ENCODE data around the gene ZC3H18. TPM values are rescaled to one million over a fixed set of nuclear protein-coding genes. Genes with fewer than 3 reads are reported as not detected.

The ZC3H18 gene
- total RNA-seq, 1 experiment from 2014 or later = 76.4 TPM

DNA sequence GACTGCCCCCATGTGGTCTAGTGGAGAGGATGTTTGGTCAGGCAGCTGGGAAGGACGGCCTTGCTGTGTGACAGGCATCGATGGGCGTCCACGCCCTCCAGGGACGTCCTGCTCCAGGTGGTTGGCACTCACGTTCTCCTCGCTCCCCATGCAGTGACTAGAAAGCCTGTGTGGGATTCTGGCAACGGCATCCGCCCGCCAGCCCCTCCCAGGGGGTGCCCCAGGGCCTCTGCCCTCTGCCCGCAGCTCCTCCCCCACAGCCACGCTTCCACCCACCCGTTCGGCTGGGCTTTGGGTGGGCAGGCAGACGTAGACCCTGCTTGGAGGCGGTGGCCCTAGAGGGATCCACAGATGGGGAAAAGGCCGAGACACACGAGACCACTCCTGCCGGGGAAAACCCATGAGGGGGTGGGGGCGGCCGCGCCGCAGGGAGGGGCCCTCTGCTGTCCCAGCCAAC lies 63.5 kb downstream of the ZC3H18 start:
- H3K79me2 ChIP-seq (ENCODE audit: low read depth) = no peaks in the 10 kb centered on the region
- TF ChIP-seq, protein P1, sequence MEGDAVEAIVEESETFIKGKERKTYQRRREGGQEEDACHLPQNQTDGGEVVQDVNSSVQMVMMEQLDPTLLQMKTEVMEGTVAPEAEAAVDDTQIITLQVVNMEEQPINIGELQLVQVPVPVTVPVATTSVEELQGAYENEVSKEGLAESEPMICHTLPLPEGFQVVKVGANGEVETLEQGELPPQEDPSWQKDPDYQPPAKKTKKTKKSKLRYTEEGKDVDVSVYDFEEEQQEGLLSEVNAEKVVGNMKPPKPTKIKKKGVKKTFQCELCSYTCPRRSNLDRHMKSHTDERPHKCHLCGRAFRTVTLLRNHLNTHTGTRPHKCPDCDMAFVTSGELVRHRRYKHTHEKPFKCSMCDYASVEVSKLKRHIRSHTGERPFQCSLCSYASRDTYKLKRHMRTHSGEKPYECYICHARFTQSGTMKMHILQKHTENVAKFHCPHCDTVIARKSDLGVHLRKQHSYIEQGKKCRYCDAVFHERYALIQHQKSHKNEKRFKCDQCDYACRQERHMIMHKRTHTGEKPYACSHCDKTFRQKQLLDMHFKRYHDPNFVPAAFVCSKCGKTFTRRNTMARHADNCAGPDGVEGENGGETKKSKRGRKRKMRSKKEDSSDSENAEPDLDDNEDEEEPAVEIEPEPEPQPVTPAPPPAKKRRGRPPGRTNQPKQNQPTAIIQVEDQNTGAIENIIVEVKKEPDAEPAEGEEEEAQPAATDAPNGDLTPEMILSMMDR (conservative IDR thresholded peaks at IDR 0.05) = no peak; the same call in 1 of the 2 replicates
- no peak for TF ChIP-seq EZH2 (IDR thresholded peaks at IDR 0.05; ENCODE audit: low read depth)
- no peak overlapping the region for H3K27ac ChIP-seq
- POLR2A ChIA-PET (ENCODE audit: unreplicated experiment) = no interaction called here
- H4K20me1 ChIP-seq (ENCODE audit: insufficient read depth) = no peaks in the 10 kb centered on the region
- H3K27me3 ChIP-seq (ENCODE audit: insufficient read depth, low read depth) = no peaks in the 10 kb centered on the region
- no peak for DNase-seq
- no peak overlapping the region for H3K4me3 ChIP-seq
- H3F3A ChIP-seq (ENCODE audit: insufficient read depth, low read depth) = 0 out of 2 replicates have a peak, but pooled peaks cover 3% of the 10 kb centered on the region
- BruUV-seq (replicated peaks) = no TSS peak
- no peaks in the 10 kb centered on the region for H3K36me3 ChIP-seq (ENCODE audit: low read depth)
- H3K9me2 ChIP-seq (ENCODE audit: insufficient read depth) = no peaks in the 10 kb centered on the region
- CTCF ChIA-PET = no interaction called here
- H3K9me3 ChIP-seq (ENCODE audit: insufficient read depth, low read depth) = no peaks in the 10 kb centered on the region
- intact Hi-C loops (cut with micrococcal nuclease; ENCODE audit: unreplicated experiment) = no loop called here
- no peaks in the 10 kb centered on the region for H3K4me1 ChIP-seq (replicated peaks; ENCODE audit: insufficient read depth)
- H2AFZ ChIP-seq = no peak overlapping the region
- H3K4me2 ChIP-seq = no peak overlapping the region

DNA sequence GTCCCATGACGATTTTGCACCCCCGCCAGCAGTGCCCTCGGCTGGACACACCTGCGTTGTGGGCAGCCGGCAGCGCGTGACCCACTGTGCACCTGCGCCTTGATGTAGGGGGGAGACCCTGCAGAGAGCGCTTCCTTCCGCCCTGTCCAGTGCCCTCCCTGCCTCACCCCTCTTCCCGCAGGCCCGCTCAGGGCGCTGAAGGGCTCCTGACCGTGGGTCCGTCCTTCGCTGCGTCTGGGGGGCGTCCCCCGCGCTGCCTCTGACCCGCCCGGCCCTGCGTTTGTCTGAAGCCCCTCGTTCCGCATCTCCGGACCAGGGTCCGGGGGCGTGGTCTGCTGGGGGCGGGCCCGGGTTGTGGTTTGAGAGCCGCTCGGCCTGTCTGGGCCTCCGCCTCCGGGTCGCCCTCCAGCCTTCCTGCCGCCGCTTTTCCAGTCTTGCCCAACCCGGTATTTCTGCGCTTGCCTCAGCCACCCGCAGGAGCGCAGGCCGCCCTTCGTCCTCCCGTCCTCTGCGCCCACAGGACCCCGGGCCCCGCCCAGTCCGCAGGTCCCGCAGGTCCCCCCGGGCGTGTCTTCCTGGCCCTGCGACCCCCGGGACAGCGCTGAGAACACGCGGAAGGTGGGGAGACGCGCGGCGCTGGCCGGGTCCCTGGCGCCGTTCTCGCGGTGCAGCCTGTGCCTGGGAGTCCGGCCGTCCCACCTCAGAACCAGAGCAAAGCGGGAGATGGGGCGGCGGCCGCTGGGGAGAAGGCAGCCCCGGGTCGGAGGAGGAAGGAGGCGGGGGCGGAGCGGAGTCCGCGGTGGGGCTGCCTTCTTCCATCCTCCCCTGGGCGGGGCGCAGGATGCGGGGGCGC lies 64.2 kb downstream of the ZC3H18 start:
- Histone ChIP-seq H3K9me3 (ENCODE audit: insufficient read depth, low read depth) (no peaks in the 10 kb centered on the region), H3K4me2 (no peak overlapping the region), H3K27me3 (ENCODE audit: insufficient read depth, low read depth) (no peaks in the 10 kb centered on the region), H3K79me2 (ENCODE audit: low read depth) (no peaks in the 10 kb centered on the region), H4K20me1 (ENCODE audit: insufficient read depth) (no peaks in the 10 kb centered on the region), H3F3A (ENCODE audit: insufficient read depth, low read depth) (0 out of 2 replicates have a peak, but pooled peaks cover 3% of the 10 kb centered on the region), H3K36me3 (ENCODE audit: low read depth) (no peaks in the 10 kb centered on the region), H2AFZ (no peak overlapping the region), H3K9me2 (ENCODE audit: insufficient read depth) (no peaks in the 10 kb centered on the region), H3K4me3 (no peak overlapping the region), H3K4me1 (replicated peaks; ENCODE audit: insufficient read depth) (no peaks in the 10 kb centered on the region), H3K27ac (no peak overlapping the region)
- BruUV-seq (replicated peaks) = no TSS peak
- intact Hi-C loops (cut with micrococcal nuclease; ENCODE audit: unreplicated experiment) = no loop called here
- ChIA-PET CTCF (no interaction called here), POLR2A (ENCODE audit: unreplicated experiment) (no interaction called here)
- no peak for DNase-seq
- TF ChIP-seq EZH2 (IDR thresholded peaks at IDR 0.05; ENCODE audit: low read depth) = no peak
- TF ChIP-seq, protein P1 (conservative IDR thresholded peaks at IDR 0.05) = no peak

DNA sequence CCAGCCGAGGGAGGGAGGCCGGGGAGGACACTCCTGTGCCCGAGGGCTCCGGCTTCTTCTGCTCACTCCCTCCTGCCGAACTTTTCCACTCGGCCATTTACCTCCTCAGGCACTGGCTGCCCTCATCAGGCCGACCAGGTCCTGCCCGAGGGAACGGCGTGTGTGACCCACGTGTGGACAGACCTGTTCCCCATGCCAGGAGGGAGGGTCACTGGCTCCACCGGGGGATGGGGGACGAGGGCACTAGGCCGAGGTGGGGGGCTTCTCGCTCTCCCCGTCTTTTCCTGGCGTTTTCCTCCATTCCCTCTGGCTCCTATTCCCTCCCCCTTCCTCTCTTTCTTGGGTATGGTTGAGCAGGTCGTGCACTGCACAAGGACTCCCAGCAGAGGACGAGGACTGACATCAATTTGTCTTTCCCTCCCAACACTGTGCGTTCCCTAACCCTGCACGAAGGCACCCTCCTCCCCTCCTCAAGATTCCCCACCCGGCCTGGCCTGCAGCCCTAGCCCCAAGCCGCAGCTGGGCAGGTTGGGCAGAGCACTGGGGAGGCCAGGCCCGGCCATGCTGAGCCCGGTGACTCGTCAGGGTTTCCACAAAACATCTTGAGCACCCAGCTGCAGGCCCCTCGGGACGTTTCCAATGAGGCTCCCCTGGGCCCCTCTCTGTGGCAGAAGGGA lies 64.9 kb downstream of the ZC3H18 start:
- POLR2A ChIA-PET (ENCODE audit: unreplicated experiment) = no interaction called here
- Histone ChIP-seq H3K9me2 (ENCODE audit: insufficient read depth) (no peaks in the 10 kb centered on the region), H3K36me3 (ENCODE audit: low read depth) (no peaks in the 10 kb centered on the region), H2AFZ (no peak overlapping the region), H3K27me3 (ENCODE audit: insufficient read depth, low read depth) (no peaks in the 10 kb centered on the region), H3K79me2 (ENCODE audit: low read depth) (no peaks in the 10 kb centered on the region), H3K27ac (no peak overlapping the region), H3F3A (ENCODE audit: insufficient read depth, low read depth) (0 out of 2 replicates have a peak, but pooled peaks cover 3% of the 10 kb centered on the region), H3K9me3 (ENCODE audit: insufficient read depth, low read depth) (no peaks in the 10 kb centered on the region), H3K4me3 (no peak overlapping the region), H3K4me2 (no peak overlapping the region), H3K4me1 (replicated peaks; ENCODE audit: insufficient read depth) (no peaks in the 10 kb centered on the region), H4K20me1 (ENCODE audit: insufficient read depth) (no peaks in the 10 kb centered on the region)
- BruUV-seq (replicated peaks) = no TSS peak
- DNase-seq = no peak
- intact Hi-C loops (cut with micrococcal nuclease; ENCODE audit: unreplicated experiment) = no loop called here
- CTCF ChIA-PET = no interaction called here
- TF ChIP-seq EZH2 (IDR thresholded peaks at IDR 0.05; ENCODE audit: low read depth) = no peak
- TF ChIP-seq, protein P1 (conservative IDR thresholded peaks at IDR 0.05) = no peak
